Stimulated activated effector memory CD8-positive, alpha-beta T cell treated with anti-CD3 and anti-CD28 coated beads, Interleukin-12 subunit alpha, Interleukin-12 subunit beta, amount 100 ng/mL, for 72 hours (primary cell): Measurements from ENCODE around the gene DNM1.

Experiments
- ATAC-seq: fragments of 150-1000 bp; cut with Tn5 transposase; 2 replicates; pipeline ENCODE4 v1.10.0; 2021
- DNase-seq, 2 donors: peaks; one replicate each; pipeline ENCODE4 v3.0.0; 2021 to 2022; ENCODE audit warnings: low spot score in 2 of 2
- H3K27ac Mint-ChIP-seq: one replicate; pipeline ENCODE4 v1.8.0; 2022; ENCODE audit warnings: mild to moderate bottlenecking, mixed read lengths
- H3K36me3 Mint-ChIP-seq: one replicate; pipeline ENCODE4 v1.8.0; 2022; ENCODE audit warnings: mild to moderate bottlenecking, mixed read lengths
- H3K4me1 Mint-ChIP-seq: one replicate; pipeline ENCODE4 v1.8.0; 2022; ENCODE audit warnings: mixed read lengths
- H3K4me3 Mint-ChIP-seq: one replicate; pipeline ENCODE4 v1.8.0; 2022; ENCODE audit warnings: mild to moderate bottlenecking, mixed read lengths
- H3K9me3 Mint-ChIP-seq: one replicate; pipeline ENCODE4 v1.8.0; 2022; ENCODE audit warnings: mixed read lengths

The DNM1 gene

GRCh38 chr9:128190516-128191405, 12.4 kb upstream of the DNM1 start:
- DNase-seq (no peak), ATAC-seq (peak; percentile 63)
- peak overlapping the region; percentile 96 for H3K4me3 Mint-ChIP-seq
- H3K36me3 Mint-ChIP-seq: peaks cover 47% of the 10 kb centered on the region
- H3K4me1 Mint-ChIP-seq: peaks cover 47% of the 10 kb centered on the region
- peak overlapping the region; percentile 96 for H3K27ac Mint-ChIP-seq
- no peaks in the 10 kb centered on the region for H3K9me3 Mint-ChIP-seq

DNA sequence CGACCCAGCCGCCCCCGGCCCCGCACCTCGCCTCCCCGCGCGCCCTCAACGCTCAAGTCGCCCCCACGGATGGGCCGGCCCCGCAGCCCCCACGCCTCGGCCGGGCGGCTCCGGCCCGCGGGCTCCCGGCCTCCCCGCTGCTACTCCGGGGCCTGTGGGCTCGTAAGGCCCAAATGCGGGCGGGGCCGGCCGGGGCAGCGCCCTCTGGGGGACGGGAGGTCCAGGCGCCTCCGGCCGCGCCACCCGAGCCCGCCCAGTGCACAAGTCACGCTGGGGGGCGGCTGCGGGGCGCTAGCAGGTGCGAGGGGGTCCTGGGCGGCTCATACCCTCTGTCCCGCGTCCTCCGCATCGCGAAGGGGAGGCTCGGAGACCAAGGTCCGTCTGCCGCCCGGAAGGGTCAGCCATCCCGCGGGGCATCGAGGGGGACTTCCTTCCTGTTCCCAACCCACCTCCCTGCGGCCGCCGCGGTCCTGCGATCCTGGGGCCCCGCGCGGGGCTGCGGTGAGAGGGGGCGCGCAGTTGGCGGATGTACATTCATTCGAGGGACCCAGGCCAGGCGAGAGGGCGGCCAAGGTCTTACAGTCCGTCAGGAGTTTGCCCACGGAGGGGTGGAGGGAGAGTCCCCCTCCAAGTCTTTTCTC, 11.7 kb upstream of the DNM1 start, which contains the start of gene CIZ1:
Gene CIZ1 (minus strand): TSS at position 167 of the 641 bp plus-strand sequence. CDS start 715 bp downstream, outside the sequence.
- no peaks in the 10 kb centered on the region for H3K9me3 Mint-ChIP-seq
- peaks cover 42% of the 10 kb centered on the region for H3K4me1 Mint-ChIP-seq
- H3K36me3 Mint-ChIP-seq: peaks cover 46% of the 10 kb centered on the region
- ATAC-seq (peak; percentile 97), DNase-seq (peak; percentile 77 to 89)
- H3K4me3 Mint-ChIP-seq: peak within 1 kb of the TSS; percentile 96
- H3K27ac Mint-ChIP-seq: peak within 1 kb of the TSS; percentile 96

DNA sequence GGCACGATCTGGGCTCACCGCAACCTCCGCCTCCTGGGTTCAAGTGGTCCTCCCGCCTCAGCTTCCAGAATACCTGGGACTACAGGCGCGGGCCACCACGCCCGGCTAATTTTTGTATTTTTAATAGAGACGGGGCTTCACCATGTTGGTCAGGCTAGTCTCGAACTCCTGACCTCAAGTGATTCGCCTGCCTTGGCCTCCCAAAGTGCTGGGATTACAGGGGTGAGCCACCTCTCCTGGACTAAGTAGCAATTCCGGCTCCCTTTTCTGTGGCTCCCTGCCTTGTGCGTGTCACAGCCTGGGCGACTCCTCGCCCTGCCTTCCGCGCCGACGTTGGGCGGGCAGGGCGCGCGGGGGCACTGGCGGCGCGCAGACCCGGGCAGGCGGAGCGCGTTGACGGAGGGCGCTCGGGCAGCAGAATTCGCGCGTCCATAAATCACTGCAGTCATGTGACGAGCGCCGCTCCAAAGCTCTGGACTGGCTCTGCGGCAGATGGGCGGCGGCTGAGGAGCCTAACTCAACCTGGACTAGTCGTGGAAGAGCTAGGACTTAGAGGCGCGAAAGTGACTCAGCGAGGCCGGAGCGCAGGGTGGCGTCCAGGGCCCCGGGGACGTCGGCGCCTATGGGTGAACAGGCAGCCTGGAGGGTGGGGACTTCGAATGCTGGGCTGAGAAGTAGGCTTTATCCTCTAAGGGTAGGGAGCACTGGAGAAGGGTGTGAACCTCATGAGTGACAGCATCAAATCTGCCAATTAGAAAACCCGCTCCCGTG, 10.4 kb upstream of the DNM1 start:
- peaks cover 38% of the 10 kb centered on the region for H3K4me1 Mint-ChIP-seq
- no peak for ATAC-seq
- DNase-seq: no peak
- H3K9me3 Mint-ChIP-seq: no peaks in the 10 kb centered on the region
- H3K36me3 Mint-ChIP-seq: peaks cover 35% of the 10 kb centered on the region
- H3K4me3 Mint-ChIP-seq: peak overlapping the region; percentile 96
- no peak overlapping the region for H3K27ac Mint-ChIP-seq

DNA sequence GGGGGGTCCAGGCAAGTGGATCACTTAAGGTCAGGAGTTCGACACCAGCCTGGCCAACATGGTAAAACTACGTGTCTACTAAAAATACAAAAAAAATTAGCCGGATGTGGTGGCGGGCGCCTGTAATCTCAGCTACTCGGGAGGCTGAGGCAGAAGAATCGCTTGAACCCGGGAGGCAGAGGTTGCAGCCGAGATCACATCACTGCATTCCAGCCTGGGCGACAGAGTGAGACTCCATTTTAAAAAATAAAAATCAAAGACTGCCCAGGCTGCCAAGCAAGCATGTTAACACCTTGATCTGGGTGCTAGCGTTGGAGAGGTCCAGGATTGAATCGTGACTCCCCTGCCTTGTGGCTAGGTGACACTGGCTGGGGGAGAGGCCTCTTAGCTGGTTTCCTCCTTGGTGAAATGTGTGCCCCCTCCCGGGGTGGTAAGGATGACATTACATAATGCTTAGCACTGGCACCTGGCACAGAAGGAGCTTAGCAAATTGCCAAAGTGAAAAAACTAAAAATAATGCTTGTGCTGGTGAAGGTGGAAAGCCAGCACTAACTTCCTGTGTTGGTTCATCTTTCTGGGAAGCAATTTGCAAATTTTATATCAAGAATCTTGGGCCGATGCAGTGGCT, 9.6 kb upstream of the DNM1 start:
- Mint-ChIP-seq H3K4me1 (peaks cover 31% of the 10 kb centered on the region), H3K36me3 (peaks cover 27% of the 10 kb centered on the region), H3K27ac (no peak overlapping the region), H3K9me3 (no peaks in the 10 kb centered on the region), H3K4me3 (no peak overlapping the region)
- DNase-seq (no peak), ATAC-seq (no peak)

GRCh38 chr9:128201441-128202369, 1.5 kb upstream of the DNM1 start:
- H3K4me3 Mint-ChIP-seq: peak overlapping the region; percentile 60
- no peaks in the 10 kb centered on the region for H3K9me3 Mint-ChIP-seq
- no peaks in the 10 kb centered on the region for H3K36me3 Mint-ChIP-seq
- H3K27ac Mint-ChIP-seq: no peak overlapping the region
- H3K4me1 Mint-ChIP-seq: peaks cover 21% of the 10 kb centered on the region
- ATAC-seq (peak; percentile 61), DNase-seq (no peak)

DNA sequence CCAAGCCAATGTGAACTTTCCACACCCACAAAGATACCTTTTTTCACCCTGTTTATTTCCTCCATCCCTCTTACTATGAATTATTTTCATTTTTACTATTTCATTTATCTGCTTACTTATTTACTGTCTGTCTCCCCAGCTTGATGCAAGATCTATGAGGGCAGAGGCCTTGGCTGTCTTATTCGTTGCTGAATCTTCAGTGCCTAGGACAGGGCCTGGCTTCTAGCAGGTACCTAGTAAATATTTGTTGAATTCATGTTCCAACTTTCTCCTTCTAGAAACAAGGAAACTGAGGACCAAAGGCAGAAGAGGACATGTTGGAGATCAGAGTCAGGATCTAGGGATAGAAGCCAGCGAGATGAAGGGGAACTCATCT, 543 bp upstream of the DNM1 start:
- no peak for ATAC-seq
- peak overlapping the region; percentile 46 for H3K27ac Mint-ChIP-seq
- H3K36me3 Mint-ChIP-seq: no peaks in the 10 kb centered on the region
- DNase-seq: no peak
- H3K9me3 Mint-ChIP-seq: no peaks in the 10 kb centered on the region
- H3K4me1 Mint-ChIP-seq: peaks cover 21% of the 10 kb centered on the region
- H3K4me3 Mint-ChIP-seq: peak overlapping the region; percentile 60

DNA sequence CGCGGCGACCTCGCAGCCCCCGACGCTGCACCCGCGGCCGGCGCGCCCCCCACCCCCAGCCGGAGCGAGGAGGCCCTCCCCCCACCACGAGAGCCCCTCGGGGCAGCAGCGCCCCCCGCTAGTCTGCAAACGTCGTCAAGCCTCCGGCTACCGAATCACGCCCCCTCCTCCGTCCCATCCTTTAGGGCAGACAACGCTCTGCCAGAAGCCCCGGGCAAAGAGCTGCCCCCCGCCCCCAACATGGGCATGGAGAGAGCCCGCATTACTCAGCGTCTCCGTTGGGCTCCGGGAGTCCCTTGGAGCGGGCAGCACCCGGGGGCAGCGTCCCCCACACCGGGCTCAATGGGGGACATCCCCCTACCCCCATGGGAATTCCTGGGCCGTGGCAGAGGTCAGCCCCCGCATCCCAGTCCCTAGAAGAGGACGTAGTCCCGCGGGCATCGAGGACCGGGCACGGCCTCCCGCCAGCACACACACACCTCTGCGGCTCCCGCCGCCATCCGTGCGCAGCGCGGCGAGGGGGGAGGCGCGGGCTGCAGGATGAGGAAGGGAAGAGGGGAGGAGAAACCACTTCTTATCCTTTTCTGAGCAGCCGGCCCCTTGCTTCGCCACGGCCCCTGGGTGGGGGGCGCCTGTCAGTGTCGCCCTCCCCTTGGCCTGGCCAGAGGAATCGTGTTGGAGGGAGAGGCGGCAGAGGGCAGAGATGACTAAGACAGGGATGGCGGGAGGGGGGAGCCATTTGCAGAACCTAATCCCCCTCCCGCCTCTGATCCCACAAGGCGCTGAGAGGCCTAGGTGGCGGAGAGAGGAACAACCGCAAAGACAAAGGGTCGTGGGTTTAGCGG, 750 bp downstream of the DNM1 start:
- DNase-seq (no peak), ATAC-seq (no peak)
- no peak overlapping the region for H3K27ac Mint-ChIP-seq
- H3K4me3 Mint-ChIP-seq: peak overlapping the region; percentile 60
- no peaks in the 10 kb centered on the region for H3K9me3 Mint-ChIP-seq
- H3K4me1 Mint-ChIP-seq: peaks cover 21% of the 10 kb centered on the region
- H3K36me3 Mint-ChIP-seq: no peaks in the 10 kb centered on the region

- no peak for ATAC-seq
- H3K36me3 Mint-ChIP-seq: no peaks in the 10 kb centered on the region
- H3K4me3 Mint-ChIP-seq: peak overlapping the region; percentile 60
These were observed 1.7 kb downstream of the DNM1 start for GRCh38 chr9:128204858-128205257.

GRCh38 chr9:128205296-128205944, 2.2 kb downstream of the DNM1 start:
- no peaks in the 10 kb centered on the region for H3K36me3 Mint-ChIP-seq
- H3K4me3 Mint-ChIP-seq: no peak overlapping the region
- H3K27ac Mint-ChIP-seq: no peak overlapping the region
- no peaks in the 10 kb centered on the region for H3K9me3 Mint-ChIP-seq
- DNase-seq (no peak), ATAC-seq (no peak)
- H3K4me1 Mint-ChIP-seq: peaks cover 21% of the 10 kb centered on the region

More at GRCh38 chr9:128204858-128205257, 1.7 kb downstream of the DNM1 start:
- H3K27ac Mint-ChIP-seq: no peak overlapping the region
- H3K4me1 Mint-ChIP-seq: peaks cover 21% of the 10 kb centered on the region
- no peak for DNase-seq
- H3K9me3 Mint-ChIP-seq: no peaks in the 10 kb centered on the region

GRCh38 chr9:128206484-128206883, 3.3 kb downstream of the DNM1 start:
- H3K4me3 Mint-ChIP-seq: no peak overlapping the region
- no peak overlapping the region for H3K27ac Mint-ChIP-seq
- ATAC-seq (no peak), DNase-seq (no peak)
- no peaks in the 10 kb centered on the region for H3K36me3 Mint-ChIP-seq
- H3K9me3 Mint-ChIP-seq: no peaks in the 10 kb centered on the region
- H3K4me1 Mint-ChIP-seq: peaks cover 21% of the 10 kb centered on the region

DNA sequence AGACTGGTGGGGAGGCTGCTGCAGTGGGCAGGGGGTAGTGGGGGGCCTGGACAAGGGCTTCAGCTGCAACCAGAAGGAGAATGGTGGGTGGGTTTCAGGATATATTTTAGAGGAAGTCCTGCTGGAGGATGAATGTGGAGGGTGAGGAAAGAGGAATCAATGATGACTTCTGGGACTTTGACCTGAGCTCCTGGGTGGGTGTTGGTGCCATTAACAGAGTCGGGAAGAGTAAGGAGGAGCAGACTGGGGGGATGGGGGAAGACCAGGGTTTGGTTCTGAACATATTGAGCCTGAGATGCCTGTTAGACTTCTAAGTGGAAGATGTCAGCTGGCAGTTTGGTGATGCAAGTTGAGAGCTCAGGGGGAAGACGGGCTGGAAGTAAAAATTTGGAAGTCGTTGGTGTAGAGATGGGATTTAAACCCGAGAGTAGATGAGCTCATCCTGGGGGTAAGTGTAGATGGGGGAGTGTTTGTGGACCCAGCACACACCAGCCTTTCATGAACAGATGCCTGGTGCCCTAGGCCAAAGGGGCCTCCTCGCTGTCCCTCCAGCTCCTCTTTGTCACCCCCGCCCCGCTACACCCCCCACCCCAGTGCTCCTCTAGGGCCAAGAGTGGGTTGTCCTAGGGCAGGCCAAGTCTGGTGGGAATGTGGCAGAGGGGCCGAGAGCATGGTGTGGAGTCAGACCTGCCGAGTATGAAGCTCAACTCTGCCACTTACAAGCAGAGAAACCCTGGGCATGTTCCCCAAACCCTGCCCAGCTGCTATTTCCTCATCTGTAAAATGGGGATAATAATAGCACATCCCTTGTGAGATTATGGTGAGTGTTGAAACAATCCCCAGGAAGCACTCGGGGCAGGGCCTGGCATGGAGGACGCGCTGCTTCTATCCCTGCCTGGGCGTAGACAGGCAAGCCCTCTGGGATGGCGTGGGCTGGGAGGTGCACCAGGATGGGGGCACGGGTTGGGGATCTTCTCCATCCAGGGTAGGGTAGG, 4.0 kb downstream of the DNM1 start:
- H3K4me3 Mint-ChIP-seq: no peak overlapping the region
- H3K4me1 Mint-ChIP-seq: peaks cover 14% of the 10 kb centered on the region
- no peaks in the 10 kb centered on the region for H3K9me3 Mint-ChIP-seq
- no peak overlapping the region for H3K27ac Mint-ChIP-seq
- ATAC-seq (no peak), DNase-seq (no peak)
- H3K36me3 Mint-ChIP-seq: no peaks in the 10 kb centered on the region

DNA sequence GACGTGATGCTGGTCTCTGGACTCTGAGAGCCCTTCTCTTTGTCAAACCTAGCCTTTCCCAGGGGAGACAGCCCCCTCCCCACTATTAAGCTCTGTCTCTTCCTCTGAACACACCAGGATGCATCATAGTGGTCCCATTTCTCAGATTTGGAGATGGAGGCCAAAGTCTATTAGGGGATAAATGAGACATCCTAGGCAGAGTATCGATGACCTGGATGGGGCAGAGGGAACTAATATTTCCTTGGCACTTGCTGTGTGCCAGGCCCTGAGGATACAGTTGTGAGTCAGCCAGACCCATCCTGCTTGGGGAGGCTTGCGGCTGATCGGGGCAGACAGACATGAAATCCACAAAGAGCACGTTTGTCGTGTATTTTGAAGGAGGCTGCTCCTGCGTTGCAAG, 5.2 kb downstream of the DNM1 start:
- no peaks in the 10 kb centered on the region for H3K9me3 Mint-ChIP-seq
- H3K4me1 Mint-ChIP-seq: peaks cover 5% of the 10 kb centered on the region
- no peaks in the 10 kb centered on the region for H3K36me3 Mint-ChIP-seq
- no peak overlapping the region for H3K27ac Mint-ChIP-seq
- no peak overlapping the region for H3K4me3 Mint-ChIP-seq
- ATAC-seq (no peak), DNase-seq (no peak)
